H1 (cell line): ENCODE measurements around the gene SLC25A5. TPM values are rescaled to one million over a fixed set of nuclear protein-coding genes. Genes with fewer than 3 reads are reported as not detected.

Source experiments
- CTCF ChIA-PET: fragments of 300-600 bp; sonication (Branson Sonifier 250); formaldehyde crosslinking; loops from one replicate; lab custom pipeline; 2021; ENCODE audit not compliant: partially characterized antibody; lab: Charles Lee
- POLR2A ChIA-PET: fragments of 300-600 bp; sonication (Branson Sonifier 250); formaldehyde crosslinking; loops from one replicate; lab custom pipeline; 2021; ENCODE audit warnings: inconsistent platforms; ENCODE audit not compliant: partially characterized antibody; lab: Charles Lee
- DNase-seq, 2 experiments: peaks; one replicate each; pipeline versions ENCODE4 v3.0.0 to v3.0.0-alpha.2; 2010 to 2022; ENCODE audit warnings: low spot score in 2 of 2, low read depth in 1 of 2, mixed read lengths in 1 of 2
- FAIRE-seq: peaks from 2 replicates; lab custom pipeline; 2011; peaks lifted over from hg19 to GRCh38; lab: Jason Lieb, UNC
- H2AFZ ChIP-seq: 2 replicates; pipeline ENCODE4 v1.8.1; 2012; ENCODE audit warnings: low read length, inconsistent platforms
- H2AK5ac ChIP-seq: 2 replicates; pipeline ENCODE4 v1.6.1; 2013; ENCODE audit warnings: low read depth, low read length
- H2BK120ac ChIP-seq: replicated peaks from 2 replicates; pipeline ENCODE3; 2013; ENCODE audit warnings: low read depth, low read length, inconsistent platforms
- H2BK12ac ChIP-seq: 2 replicates; pipeline ENCODE4 v1.6.1; 2013; ENCODE audit warnings: low read depth, low read length
- H2BK15ac ChIP-seq: 2 replicates; pipeline ENCODE4 v1.6.1; 2013; ENCODE audit warnings: low read length
- H2BK20ac ChIP-seq: 2 replicates; pipeline ENCODE4 v1.6.1; 2013; ENCODE audit warnings: low read length
- H2BK5ac ChIP-seq: 2 replicates; pipeline ENCODE4 v1.6.1; 2013; ENCODE audit warnings: low read depth, low read length
- H3K14ac ChIP-seq: 2 replicates; pipeline ENCODE4 v1.6.1; 2013; ENCODE audit warnings: inconsistent platforms; ENCODE audit not compliant: insufficient read length
- H3K18ac ChIP-seq: 2 replicates; pipeline ENCODE4 v1.6.1; 2013; ENCODE audit warnings: low read length; ENCODE audit errors: extremely low read depth
- H3K23ac ChIP-seq: 2 replicates; pipeline ENCODE4 v1.6.1; 2013; ENCODE audit warnings: inconsistent platforms; ENCODE audit not compliant: insufficient read length
- H3K23me2 ChIP-seq: 2 replicates; pipeline ENCODE4 v1.6.1; 2013; ENCODE audit warnings: low read depth, low read length
- H3K27ac ChIP-seq: 2 replicates; pipeline ENCODE4 v1.6.1; 2011; ENCODE audit warnings: low read depth, low read length, inconsistent platforms
- H3K27me3 ChIP-seq, 4 experiments: replicated peaks in 1 of 4; 1 replicate in 1 of 4; 2 replicates in 3 of 4; pipeline versions ENCODE4 v1.6.1 to v1.8.1; 2011 to 2013; ENCODE audit warnings: low read length in 3 of 4, mild to moderate bottlenecking in 3 of 4, inconsistent platforms in 2 of 4, mixed read lengths in 2 of 4, moderate library complexity in 1 of 4; ENCODE audit not compliant: control insufficient read depth in 3 of 4, insufficient read depth in 3 of 4; ENCODE audit errors: extremely low read depth in 1 of 4
- H3K36me3 ChIP-seq, 4 experiments: 2 replicates each; pipeline versions ENCODE4 v1.6.1 to v1.8.1; 2011 to 2013; ENCODE audit warnings: mild to moderate bottlenecking in 4 of 4, low read length in 3 of 4, moderate library complexity in 2 of 4, control low read depth in 1 of 4, inconsistent platforms in 1 of 4; ENCODE audit not compliant: insufficient read depth in 4 of 4, control insufficient read depth in 2 of 4
- H3K4ac ChIP-seq: replicated peaks from 2 replicates; pipeline ENCODE3; 2013; ENCODE audit warnings: low read length, low read depth, mixed read lengths, inconsistent platforms; ENCODE audit not compliant: insufficient read length
- H3K4me1 ChIP-seq, 4 experiments: replicated peaks in 1 of 4; 1 replicate in 1 of 4; 2 replicates in 3 of 4; pipeline versions ENCODE4 v1.6.1 to v1.8.1; 2011 to 2013; ENCODE audit warnings: low read length in 3 of 4, inconsistent platforms in 2 of 4, mixed read lengths in 1 of 4; ENCODE audit not compliant: insufficient read depth in 4 of 4, control insufficient read depth in 3 of 4
- H3K4me2 ChIP-seq, 2 experiments: 2 replicates each; pipeline versions ENCODE4 v1.6.1 to v1.8.1; 2011 to 2013; ENCODE audit warnings: low read depth in 2 of 2, low read length in 2 of 2, control low read depth in 1 of 2, inconsistent platforms in 1 of 2, mild to moderate bottlenecking in 1 of 2; ENCODE audit not compliant: insufficient read depth in 1 of 2
- H3K4me3 ChIP-seq, 4 experiments: fragments of 200-600, 300-600 bp in 1 of 4; sonication (generic), shearing (Covaris generic), sonication (Bioruptor Twin) in 1 of 4; 2 replicates each; pipeline versions ENCODE4 v1.5.1 to v1.8.1; 2011 to 2016; ENCODE audit warnings: low read length in 4 of 4, low read depth in 3 of 4, control low read depth in 2 of 4, inconsistent platforms in 2 of 4, mild to moderate bottlenecking in 2 of 4, mixed read lengths in 1 of 4, moderate library complexity in 1 of 4; ENCODE audit not compliant: insufficient read depth in 2 of 4; ENCODE audit errors: extremely low read depth in 1 of 4
- H3K56ac ChIP-seq: replicated peaks from 2 replicates; pipeline ENCODE3; 2013; ENCODE audit warnings: low read depth, mild to moderate bottlenecking, mixed read lengths, low read length, inconsistent platforms; ENCODE audit not compliant: insufficient read length
- H3K79me1 ChIP-seq: 2 replicates; pipeline ENCODE4 v1.6.1; 2013; ENCODE audit warnings: low read depth, low read length, control low read depth
- H3K79me2 ChIP-seq, 2 experiments: 2 replicates each; pipeline versions ENCODE4 v1.6.1 to v1.8.1; 2012 to 2013; ENCODE audit warnings: low read length in 2 of 2, mild to moderate bottlenecking in 2 of 2, inconsistent platforms in 1 of 2; ENCODE audit not compliant: insufficient read depth in 2 of 2, control insufficient read depth in 1 of 2
- H3K9ac ChIP-seq, 4 experiments: replicated peaks in 1 of 4; 1 replicate in 1 of 4; 2 replicates in 3 of 4; pipeline versions ENCODE4 v1.6.1 to v1.8.1; 2011 to 2013; ENCODE audit warnings: low read depth in 3 of 4, low read length in 3 of 4, control low read depth in 2 of 4, mild to moderate bottlenecking in 2 of 4, moderate library complexity in 2 of 4, inconsistent platforms in 1 of 4; ENCODE audit errors: extremely low read depth in 1 of 4
- H3K9me3 ChIP-seq, 2 experiments: 2 replicates each; pipeline versions ENCODE4 v1.6.1 to v1.8.1; 2012 to 2013; ENCODE audit warnings: mild to moderate bottlenecking in 2 of 2, moderate library complexity in 2 of 2, control low read depth in 1 of 2, inconsistent platforms in 1 of 2, low read depth in 1 of 2, low read length in 1 of 2, mixed read lengths in 1 of 2; ENCODE audit not compliant: insufficient read depth in 2 of 2
- H4K20me1 ChIP-seq, 2 experiments: replicated peaks in 1 of 2; 2 replicates each; pipeline versions ENCODE3 to v1.8.1; 2011 to 2013; ENCODE audit warnings: inconsistent platforms in 2 of 2, low read length in 2 of 2, mild to moderate bottlenecking in 1 of 2; ENCODE audit not compliant: insufficient read depth in 2 of 2, control insufficient read depth in 1 of 2
- H4K5ac ChIP-seq: 2 replicates; pipeline ENCODE4 v1.6.1; 2013; ENCODE audit warnings: low read length, low read depth, mixed read lengths, inconsistent platforms; ENCODE audit not compliant: insufficient read length
- H4K8ac ChIP-seq: 2 replicates; pipeline ENCODE4 v1.8.0; 2013; ENCODE audit warnings: mild to moderate bottlenecking, moderate library complexity, low read length, inconsistent platforms; ENCODE audit not compliant: insufficient read depth; ENCODE audit errors: extremely low read depth
- H4K91ac ChIP-seq: replicated peaks from 2 replicates; pipeline ENCODE3; 2013; ENCODE audit warnings: low read length, mixed read lengths, inconsistent platforms; ENCODE audit not compliant: insufficient read length
- ASH2L ChIP-seq: fragments of 200-600, 300-600 bp; sonication (generic); IDR thresholded peaks from one replicate; pipeline ENCODE4 v1.7.1; 2017; ENCODE audit warnings: low read length
- EP300 ChIP-seq, 2 experiments: IDR thresholded peaks; 1 replicate in 1 of 2; 2 replicates in 1 of 2; pipeline ENCODE4 v1.6.1; 2011 to 2012; ENCODE audit warnings: low read depth in 2 of 2, low read length in 2 of 2, mild to moderate bottlenecking in 2 of 2, borderline replicate concordance in 1 of 2, inconsistent platforms in 1 of 2, moderate library complexity in 1 of 2
- FOSL1 ChIP-seq: IDR thresholded peaks from 2 replicates; pipeline ENCODE4 v1.6.1; 2011; ENCODE audit warnings: mild to moderate bottlenecking, low read depth, low read length, moderate library complexity; ENCODE audit not compliant: insufficient read depth
- KDM4A ChIP-seq: IDR thresholded peaks from one replicate; pipeline ENCODE4 v1.7.1; 2012; ENCODE audit warnings: low read depth, mild to moderate bottlenecking, moderate library complexity, low read length, inconsistent platforms; ENCODE audit not compliant: severe bottlenecking
- KDM5A ChIP-seq: fragments of 200-600 bp; IDR thresholded peaks from 2 replicates; pipeline ENCODE4 v1.7.1; 2012; ENCODE audit warnings: mild to moderate bottlenecking, low read length, inconsistent platforms, mixed read lengths
- SAP30 ChIP-seq: fragments of 300-600 bp; sonication (generic); IDR thresholded peaks from 2 replicates; pipeline ENCODE4 v1.7.1; 2012; ENCODE audit warnings: low read length, moderate library complexity, mild to moderate bottlenecking, inconsistent platforms; ENCODE audit not compliant: insufficient read depth, insufficient replicate concordance
- TBP ChIP-seq: IDR thresholded peaks from 2 replicates; pipeline ENCODE4 v1.6.1; 2011; ENCODE audit warnings: low read depth, low read length, improper control_type of control experiment
- WGBS, 2 experiments: shearing (Covaris generic) in 1 of 2; methylation state at CpG; one replicate each; pipeline versions ENCODE4 v1.1.6 to v1.1.7; 2013 to 2015; ENCODE audit warnings: low lambda C conversion rate in 2 of 2, mixed read lengths in 2 of 2, inconsistent platforms in 1 of 2, low coverage in 1 of 2, missing lambda C conversion rate in 1 of 2; ENCODE audit not compliant: insufficient replicate concordance in 2 of 2, insufficient coverage in 1 of 2, insufficient read length in 1 of 2; ENCODE audit errors: extremely low coverage in 1 of 2, missing lambda C conversion rate in 1 of 2; 5-methylcytosine and 5-hydroxymethylcytosine counted together
- polyA plus RNA-seq, 7 experiments: library from polyadenylated mRNA; depleted of rRNA in 3 of 7; stranded (reverse) in 5 of 7; unstranded in 2 of 7; fragments of >200 nt in 5 of 7; fragments of 200-250 nt in 2 of 7; gene quantifications; 1 replicate in 5 of 7; 2 replicates in 1 of 7; 4 replicates in 1 of 7; pipeline versions ENCODE4 v1.2.1 to v1.2.3, GENCODE V29; 2011 to 2013; ENCODE audit warnings: missing spikeins in 2 of 7, mixed read lengths in 2 of 7
- total RNA-seq: library from RNA; stranded (reverse); fragmentation: NEBNext Ultra II Directional; extraction: Animal tissue kit (Norgen Biotek cat#: 25700); gene quantifications from 2 replicates; pipeline ENCODE4 v1.2.1, GENCODE V29; 2021
- TF ChIP-seq, protein P1 (sequence below), 3 experiments: IDR thresholded peaks; 1 replicate in 2 of 3; 2 replicates in 1 of 3; pipeline versions ENCODE4 v1.5.1 to v1.6.1; 2011; ENCODE audit warnings: low read length in 3 of 3, mild to moderate bottlenecking in 3 of 3, inconsistent platforms in 2 of 3, low read depth in 1 of 3, moderate library complexity in 1 of 3; ENCODE audit not compliant: insufficient read depth in 1 of 3; ENCODE audit errors: control extremely low read depth in 1 of 3

SLC25A5 gene
- total and polyA plus RNA-seq, 2 of the 8 experiments (the other 6 are each of a cell fraction or from before 2014, with no cell fraction given) = 512 to 727 TPM

DNA sequence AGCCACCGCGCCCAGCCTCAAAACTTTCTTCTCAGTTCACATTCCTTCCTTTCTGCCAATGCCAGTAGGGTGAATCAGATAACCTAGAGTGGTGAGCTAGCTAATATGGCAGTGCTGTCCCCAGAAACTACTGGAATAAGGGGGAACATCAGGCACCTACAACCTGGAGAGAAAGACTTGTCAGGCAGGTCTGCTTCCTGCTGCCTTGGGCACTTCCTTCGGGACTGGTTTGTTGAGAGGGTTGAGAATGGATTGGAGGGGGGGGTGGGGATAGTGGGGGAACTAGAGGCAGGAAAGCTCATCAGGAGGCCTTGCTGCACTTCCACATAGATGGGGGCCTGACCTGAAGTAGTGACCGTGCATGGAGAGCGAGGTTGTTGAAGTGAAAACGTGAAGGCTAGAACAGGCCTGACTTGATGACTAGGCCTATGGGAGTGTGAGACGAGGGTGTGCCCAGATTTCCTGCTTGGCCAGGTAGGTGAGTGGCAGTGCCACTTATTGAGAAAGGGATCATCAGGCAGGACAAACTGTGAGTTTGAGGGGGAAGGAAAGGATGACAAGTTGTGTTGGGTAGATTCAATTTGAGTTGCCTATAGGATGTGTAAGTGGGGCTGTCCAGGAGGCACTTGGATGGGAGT, 33.4 kb downstream of the SLC25A5 start:
- no peak overlapping the region for H4K91ac ChIP-seq
- no peak overlapping the region for H2AK5ac ChIP-seq
- H3K79me1 ChIP-seq = no peaks in the 10 kb centered on the region
- no peak overlapping the region for H3K4me3 ChIP-seq
- CTCF ChIA-PET = interaction anchor here (1.4 to 1.9 kb wide), 3 partner anchors 10 to 11 kb away, joined by 5 to 8 read pairs (median 7); no protein-coding TSS in a partner anchor
- H4K5ac ChIP-seq = no peak overlapping the region
- no peak overlapping the region for H3K4me2 ChIP-seq
- no peak overlapping the region for H2BK120ac ChIP-seq
- no peak for DNase-seq
- H3K4ac ChIP-seq = no peak overlapping the region
- H2BK12ac ChIP-seq = no peak overlapping the region
- no peaks in the 10 kb centered on the region for H3K27me3 ChIP-seq
- FAIRE-seq = no peak
- H3K4me1 ChIP-seq = peaks cover 0 to 2% (median 0%) of the 10 kb centered on the region in 4 experiments; a peak in 1 of 7 replicates
- H3K9me3 ChIP-seq = no peaks in the 10 kb centered on the region
- H3K27ac ChIP-seq = no peak overlapping the region
- no peaks in the 10 kb centered on the region for H3K79me2 ChIP-seq
- no peak overlapping the region for H3K23ac ChIP-seq
- no peaks in the 10 kb centered on the region for H3K23me2 ChIP-seq
- no peak for TF ChIP-seq KDM4A
- TF ChIP-seq SAP30 = no peak
- no peak for TF ChIP-seq KDM5A
- TF ChIP-seq FOSL1 = no peak
- no peak for TF ChIP-seq EP300 (IDR thresholded peaks at IDR 0.05; ENCODE audit: borderline replicate concordance in 1 of 2, low read depth in 2 of 2, low read length in 2 of 2)
- TF ChIP-seq, protein P1, sequence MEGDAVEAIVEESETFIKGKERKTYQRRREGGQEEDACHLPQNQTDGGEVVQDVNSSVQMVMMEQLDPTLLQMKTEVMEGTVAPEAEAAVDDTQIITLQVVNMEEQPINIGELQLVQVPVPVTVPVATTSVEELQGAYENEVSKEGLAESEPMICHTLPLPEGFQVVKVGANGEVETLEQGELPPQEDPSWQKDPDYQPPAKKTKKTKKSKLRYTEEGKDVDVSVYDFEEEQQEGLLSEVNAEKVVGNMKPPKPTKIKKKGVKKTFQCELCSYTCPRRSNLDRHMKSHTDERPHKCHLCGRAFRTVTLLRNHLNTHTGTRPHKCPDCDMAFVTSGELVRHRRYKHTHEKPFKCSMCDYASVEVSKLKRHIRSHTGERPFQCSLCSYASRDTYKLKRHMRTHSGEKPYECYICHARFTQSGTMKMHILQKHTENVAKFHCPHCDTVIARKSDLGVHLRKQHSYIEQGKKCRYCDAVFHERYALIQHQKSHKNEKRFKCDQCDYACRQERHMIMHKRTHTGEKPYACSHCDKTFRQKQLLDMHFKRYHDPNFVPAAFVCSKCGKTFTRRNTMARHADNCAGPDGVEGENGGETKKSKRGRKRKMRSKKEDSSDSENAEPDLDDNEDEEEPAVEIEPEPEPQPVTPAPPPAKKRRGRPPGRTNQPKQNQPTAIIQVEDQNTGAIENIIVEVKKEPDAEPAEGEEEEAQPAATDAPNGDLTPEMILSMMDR (IDR thresholded peaks at IDR 0.05; ENCODE audit: control extremely low read depth in 1 of 3, insufficient read depth in 1 of 3, low read depth in 1 of 3, low read length in 3 of 3) = no peak
- TF ChIP-seq ASH2L = no peak
- no peak for TF ChIP-seq TBP
- H3K14ac ChIP-seq = no peak overlapping the region
- H2BK15ac ChIP-seq = no peak overlapping the region
- H2AFZ ChIP-seq = no peak overlapping the region
- no peak overlapping the region for H2BK20ac ChIP-seq
- no peak overlapping the region for H3K9ac ChIP-seq
- no peaks in the 10 kb centered on the region for H4K20me1 ChIP-seq
- no peak overlapping the region for H4K8ac ChIP-seq
- POLR2A ChIA-PET = no interaction called here
- no peak overlapping the region for H2BK5ac ChIP-seq
- WGBS, 2 experiments = 86% methylated on average over 4 of the region's 7 CpGs; no CpG with 5 or more reads in 1 of the 2 experiments
- no peaks in the 10 kb centered on the region for H3K36me3 ChIP-seq
- no peak overlapping the region for H3K18ac ChIP-seq
- H3K56ac ChIP-seq = no peak overlapping the region
